ENCODE data around the gene OR13H1. TPM values are rescaled to one million over a fixed set of nuclear protein-coding genes. Genes with fewer than 3 reads are reported as not detected.

Gene OR13H1
- total RNA-seq, 1 donor from 2014 or later = not detected

DNA sequence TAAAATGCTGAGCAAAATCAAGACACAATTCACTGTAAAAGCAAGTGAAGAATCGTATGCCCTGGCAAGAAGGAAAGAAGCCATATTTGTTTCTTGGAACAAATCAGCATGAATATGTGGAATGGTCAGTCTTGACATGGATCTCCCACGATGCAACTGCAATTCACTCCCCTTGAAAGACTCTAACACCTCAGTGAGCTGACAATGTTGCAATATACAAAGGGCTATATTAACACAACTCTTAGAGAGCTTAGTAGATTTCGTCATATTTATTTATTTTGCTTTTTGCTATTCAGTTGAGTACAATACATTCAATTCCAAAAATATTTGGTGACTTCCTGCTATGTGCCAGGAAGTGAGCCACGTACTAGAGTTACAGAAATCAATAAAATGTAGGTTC, 14.7 kb downstream of the OR13H1 start:
- Mint-ChIP-seq H3K27ac (ENCODE audit: unreplicated experiment) (no peak overlapping the region), H3K9me3 (peaks cover 2% of the 10 kb centered on the region), H3K27me3 (ENCODE audit: low read depth) (no peaks in the 10 kb centered on the region), H3K4me3 (no peak overlapping the region), H3K36me3 (ENCODE audit: low read depth) (peaks cover 8% of the 10 kb centered on the region), H3K4me1 (peaks cover 12% of the 10 kb centered on the region)
- no peak for TF ChIP-seq CTCF (conservative IDR thresholded peaks at IDR 0.05)
- DNase-seq (ENCODE audit: low read depth, low spot score) = no peak

- TF ChIP-seq CTCF (conservative IDR thresholded peaks at IDR 0.05) = no peak
- no peaks in the 10 kb centered on the region for H3K36me3 Mint-ChIP-seq (ENCODE audit: low read depth)
- H3K4me1 Mint-ChIP-seq = peaks cover 12% of the 10 kb centered on the region
- no peak overlapping the region for H3K4me3 Mint-ChIP-seq
- no peaks in the 10 kb centered on the region for H3K27me3 Mint-ChIP-seq (ENCODE audit: low read depth)
- H3K9me3 Mint-ChIP-seq = no peaks in the 10 kb centered on the region
- no peak overlapping the region for H3K27ac Mint-ChIP-seq (ENCODE audit: unreplicated experiment)
- DNase-seq (ENCODE audit: low read depth, low spot score) = no peak
Measured at GRCh38 chrX:131564553-131565229, 20.8 kb downstream of the OR13H1 start.

DNA sequence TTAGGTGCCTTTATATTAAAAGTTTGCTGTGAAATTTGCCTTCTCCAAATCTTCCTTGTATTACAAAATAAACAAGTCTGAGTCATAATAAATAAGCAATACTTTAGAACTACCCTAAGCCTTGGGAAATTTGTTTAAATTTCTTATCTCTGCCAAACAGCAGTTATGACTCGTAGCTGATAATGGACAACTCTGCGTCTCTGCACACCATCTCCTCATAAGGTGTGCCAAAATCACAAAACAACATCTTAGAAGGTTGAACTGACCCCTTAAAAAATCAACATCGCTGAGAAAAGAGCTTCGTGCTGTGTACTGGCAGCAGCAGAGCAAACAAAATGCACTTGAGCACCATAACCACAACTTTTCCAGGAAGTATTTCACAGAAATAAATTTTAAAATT, 22.0 kb downstream of the OR13H1 start:
- no peak for DNase-seq (ENCODE audit: low read depth, low spot score)
- TF ChIP-seq CTCF (conservative IDR thresholded peaks at IDR 0.05) = no peak
- no peaks in the 10 kb centered on the region for H3K36me3 Mint-ChIP-seq (ENCODE audit: low read depth)
- H3K4me3 Mint-ChIP-seq = no peak overlapping the region
- H3K9me3 Mint-ChIP-seq = no peaks in the 10 kb centered on the region
- H3K27ac Mint-ChIP-seq (ENCODE audit: unreplicated experiment) = no peak overlapping the region
- no peaks in the 10 kb centered on the region for H3K27me3 Mint-ChIP-seq (ENCODE audit: low read depth)
- H3K4me1 Mint-ChIP-seq = peaks cover 12% of the 10 kb centered on the region

- TF ChIP-seq CTCF (conservative IDR thresholded peaks at IDR 0.05) = no peak
- H3K27ac Mint-ChIP-seq (ENCODE audit: unreplicated experiment) = no peak overlapping the region
- H3K36me3 Mint-ChIP-seq (ENCODE audit: low read depth) = peaks cover 9% of the 10 kb centered on the region
- peaks cover 13% of the 10 kb centered on the region for H3K4me1 Mint-ChIP-seq
- no peak overlapping the region for H3K4me3 Mint-ChIP-seq
- peaks cover 3% of the 10 kb centered on the region for H3K9me3 Mint-ChIP-seq
- H3K27me3 Mint-ChIP-seq (ENCODE audit: low read depth) = no peaks in the 10 kb centered on the region
- no peak for DNase-seq (ENCODE audit: low read depth, low spot score)
Measured at GRCh38 chrX:131571348-131571747, 27.5 kb downstream of the OR13H1 start.

- Mint-ChIP-seq H3K27ac (ENCODE audit: unreplicated experiment) (no peak overlapping the region), H3K27me3 (ENCODE audit: low read depth) (no peaks in the 10 kb centered on the region)
Measured at GRCh38 chrX:131572372-131573014, 28.6 kb downstream of the OR13H1 start.

More at GRCh38 chrX:131572372-131573014, 28.6 kb downstream of the OR13H1 start:
- H3K9me3 Mint-ChIP-seq = peaks cover 3% of the 10 kb centered on the region
- no peak for TF ChIP-seq CTCF (conservative IDR thresholded peaks at IDR 0.05)
- H3K36me3 Mint-ChIP-seq (ENCODE audit: low read depth) = peaks cover 9% of the 10 kb centered on the region
- H3K4me1 Mint-ChIP-seq = peaks cover 23% of the 10 kb centered on the region
- H3K4me3 Mint-ChIP-seq = no peak overlapping the region
- DNase-seq (ENCODE audit: low read depth, low spot score) = no peak
